ENCODE data around the gene PLXNA4.

DNA sequence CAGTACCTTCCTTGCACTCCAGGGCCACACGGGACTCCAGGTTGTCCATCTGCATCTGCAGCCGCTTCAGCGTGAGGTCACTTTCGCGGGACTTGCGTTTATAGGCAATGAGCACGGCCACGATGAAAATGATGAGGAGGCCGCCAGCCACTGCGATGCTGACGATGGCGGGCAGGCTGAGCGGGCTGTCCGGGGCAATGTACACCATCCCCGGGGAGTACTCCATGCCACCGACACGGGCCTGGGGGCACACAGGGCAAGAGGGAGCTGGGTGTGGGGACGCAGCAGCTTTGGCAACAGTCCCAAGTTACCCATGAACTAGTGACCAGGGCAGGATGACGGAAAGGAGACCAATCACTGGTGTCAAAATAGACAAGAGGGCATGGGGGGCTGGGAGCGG is 396.6 kb downstream of the PLXNA4 start:
- no peak for TF ChIP-seq CTCF (IDR thresholded peaks at IDR 0.05)
- TF ChIP-seq, protein P1, sequence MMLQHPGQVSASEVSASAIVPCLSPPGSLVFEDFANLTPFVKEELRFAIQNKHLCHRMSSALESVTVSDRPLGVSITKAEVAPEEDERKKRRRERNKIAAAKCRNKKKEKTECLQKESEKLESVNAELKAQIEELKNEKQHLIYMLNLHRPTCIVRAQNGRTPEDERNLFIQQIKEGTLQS (CRISPR knock-in tag; conservative IDR thresholded peaks at IDR 0.05): no peak
- TF ChIP-seq, protein P2, sequence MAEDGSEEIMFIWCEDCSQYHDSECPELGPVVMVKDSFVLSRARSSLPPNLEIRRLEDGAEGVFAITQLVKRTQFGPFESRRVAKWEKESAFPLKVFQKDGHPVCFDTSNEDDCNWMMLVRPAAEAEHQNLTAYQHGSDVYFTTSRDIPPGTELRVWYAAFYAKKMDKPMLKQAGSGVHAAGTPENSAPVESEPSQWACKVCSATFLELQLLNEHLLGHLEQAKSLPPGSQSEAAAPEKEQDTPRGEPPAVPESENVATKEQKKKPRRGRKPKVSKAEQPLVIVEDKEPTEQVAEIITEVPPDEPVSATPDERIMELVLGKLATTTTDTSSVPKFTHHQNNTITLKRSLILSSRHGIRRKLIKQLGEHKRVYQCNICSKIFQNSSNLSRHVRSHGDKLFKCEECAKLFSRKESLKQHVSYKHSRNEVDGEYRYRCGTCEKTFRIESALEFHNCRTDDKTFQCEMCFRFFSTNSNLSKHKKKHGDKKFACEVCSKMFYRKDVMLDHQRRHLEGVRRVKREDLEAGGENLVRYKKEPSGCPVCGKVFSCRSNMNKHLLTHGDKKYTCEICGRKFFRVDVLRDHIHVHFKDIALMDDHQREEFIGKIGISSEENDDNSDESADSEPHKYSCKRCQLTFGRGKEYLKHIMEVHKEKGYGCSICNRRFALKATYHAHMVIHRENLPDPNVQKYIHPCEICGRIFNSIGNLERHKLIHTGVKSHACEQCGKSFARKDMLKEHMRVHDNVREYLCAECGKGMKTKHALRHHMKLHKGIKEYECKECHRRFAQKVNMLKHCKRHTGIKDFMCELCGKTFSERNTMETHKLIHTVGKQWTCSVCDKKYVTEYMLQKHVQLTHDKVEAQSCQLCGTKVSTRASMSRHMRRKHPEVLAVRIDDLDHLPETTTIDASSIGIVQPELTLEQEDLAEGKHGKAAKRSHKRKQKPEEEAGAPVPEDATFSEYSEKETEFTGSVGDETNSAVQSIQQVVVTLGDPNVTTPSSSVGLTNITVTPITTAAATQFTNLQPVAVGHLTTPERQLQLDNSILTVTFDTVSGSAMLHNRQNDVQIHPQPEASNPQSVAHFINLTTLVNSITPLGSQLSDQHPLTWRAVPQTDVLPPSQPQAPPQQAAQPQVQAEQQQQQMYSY (CRISPR knock-in tag; IDR thresholded peaks at IDR 0.05): no peak

Data from WTC11 (cell line).